Endodermal cell (in vitro differentiated cells): Measurements from ENCODE around the gene SPACDR. TPM values are rescaled to one million over a fixed set of nuclear protein-coding genes. Genes with fewer than 3 reads are reported as not detected.
A peak's percentile ranks its signal among the peaks of the same experiment; 100 is the strongest.

ENCODE experiments used
- DNase-seq: peaks from one replicate; pipeline ENCODE4 v3.0.0-alpha.2; 2017
- H3K27ac ChIP-seq: 2 replicates; pipeline ENCODE4 v1.5.1; 2013; ENCODE audit warnings: mild to moderate bottlenecking, low read depth, low read length, moderate library complexity
- H3K27me3 ChIP-seq: 2 replicates; pipeline ENCODE4 v1.6.1; 2013; ENCODE audit warnings: mild to moderate bottlenecking, low read length, moderate library complexity; ENCODE audit not compliant: insufficient read depth, control insufficient read depth, poor library complexity, severe bottlenecking
- H3K36me3 ChIP-seq: 2 replicates; pipeline ENCODE4 v1.7.0; 2013; ENCODE audit warnings: mild to moderate bottlenecking, low read length, moderate library complexity; ENCODE audit not compliant: control insufficient read depth, insufficient read depth
- H3K4me1 ChIP-seq: one replicate; pipeline ENCODE4 v1.7.0; 2013; ENCODE audit warnings: low read length; ENCODE audit not compliant: control insufficient read depth, insufficient read depth
- H3K4me3 ChIP-seq: 2 replicates; pipeline ENCODE4 v1.5.1; 2013; ENCODE audit warnings: mild to moderate bottlenecking, low read length, moderate library complexity
- H3K9ac ChIP-seq: 2 replicates; pipeline ENCODE4 v1.6.1; 2013; ENCODE audit warnings: mild to moderate bottlenecking, low read length, moderate library complexity; ENCODE audit not compliant: poor library complexity, severe bottlenecking; ENCODE audit errors: extremely low read depth
- H3K9me3 ChIP-seq: 2 replicates; pipeline ENCODE4 v1.6.1; 2013; ENCODE audit warnings: mild to moderate bottlenecking, low read length, moderate library complexity; ENCODE audit not compliant: control insufficient read depth
- H3K27ac Mint-ChIP-seq: 2 replicates; pipeline ENCODE4 v1.8.0; 2020; ENCODE audit warnings: mixed read lengths
- H3K27me3 Mint-ChIP-seq: 2 replicates; pipeline ENCODE4 v1.8.0; 2021; ENCODE audit warnings: mild to moderate bottlenecking, mixed read lengths; ENCODE audit not compliant: insufficient read depth
- H3K36me3 Mint-ChIP-seq: 2 replicates; pipeline ENCODE4 v1.8.0; 2020; ENCODE audit warnings: low read depth, mixed read lengths
- H3K4me1 Mint-ChIP-seq: 2 replicates; pipeline ENCODE4 v1.8.0; 2020; ENCODE audit warnings: mixed read lengths
- H3K4me3 Mint-ChIP-seq: 2 replicates; pipeline ENCODE4 v1.8.0; 2020; ENCODE audit warnings: mild to moderate bottlenecking, moderate library complexity, mixed read lengths
- H3K9me3 Mint-ChIP-seq: 2 replicates; pipeline ENCODE4 v1.8.0; 2020; ENCODE audit warnings: mild to moderate bottlenecking, mixed read lengths
- WGBS, 2 experiments: methylation state at CpG; one replicate each; pipeline versions ENCODE4 v1.1.5 to v1.1.7; 2013; ENCODE audit warnings: missing lambda C conversion rate in 2 of 2, mixed read lengths in 1 of 2; ENCODE audit not compliant: insufficient coverage in 1 of 2, insufficient read length in 1 of 2; 5-methylcytosine and 5-hydroxymethylcytosine counted together
- total RNA-seq, 2 donors: library from RNA; stranded (reverse); fragmentation: NEBNext Ultra II Directional in 1 of 2; extraction: Animal tissue kit (Norgen Biotek cat#: 25700) in 1 of 2; gene quantifications; 2 replicates in 1 of 2; 3 replicates in 1 of 2; pipeline ENCODE4 v1.2.1, GENCODE V29; 2021
- TF ChIP-seq, protein P1 (sequence below): fragments of 200-600 bp; sonication (generic); conservative IDR thresholded peaks from 2 replicates; pipeline ENCODE4 v1.5.0; 2021; ENCODE audit warnings: antibody characterized with exemption, mild to moderate bottlenecking

SPACDR gene
- total RNA-seq, 2 donors from 2014 or later: 1.3 to 1.5 TPM

DNA sequence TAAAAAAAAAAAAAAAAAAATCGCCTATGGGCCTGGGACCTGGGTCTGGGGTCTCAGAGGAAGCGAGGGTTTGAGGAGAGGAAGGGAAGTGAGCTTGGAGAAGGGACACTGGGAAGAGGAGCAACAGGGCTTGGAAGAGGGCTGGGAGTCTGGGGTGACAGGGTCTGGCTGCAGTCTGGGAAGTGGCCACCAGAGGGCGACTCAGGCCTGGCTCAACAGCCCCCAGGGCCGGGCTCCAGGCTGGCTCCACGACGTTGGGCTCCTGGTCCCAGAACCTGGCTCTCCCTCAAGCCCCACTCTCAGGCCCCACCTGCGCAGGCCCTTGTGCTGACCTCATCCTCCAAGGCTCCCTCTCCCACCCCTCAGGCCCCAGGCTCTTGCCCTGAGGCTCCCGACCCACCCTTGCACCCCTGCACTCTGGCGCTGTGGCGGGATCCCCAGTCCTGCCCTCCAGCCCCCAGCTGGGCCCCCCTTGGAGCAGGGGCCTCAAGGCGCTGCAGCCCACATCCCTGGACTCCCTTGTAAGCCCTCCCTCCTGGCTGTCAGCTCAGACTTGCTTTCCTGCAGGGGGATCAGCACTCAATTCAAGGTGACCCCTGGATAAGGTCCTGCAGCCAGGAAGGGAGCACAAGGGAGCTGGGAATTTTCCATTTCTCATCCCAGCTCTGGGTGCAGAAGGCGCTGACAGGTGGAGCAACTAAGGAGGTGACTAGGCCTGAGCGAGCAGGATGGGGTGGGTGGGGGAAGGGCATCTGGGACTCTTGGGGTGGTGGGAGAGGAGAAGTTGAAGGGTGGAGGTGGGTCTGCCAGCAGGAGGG is 5.4 kb upstream of the SPACDR start:
- DNase-seq: peak; percentile 98

DNA sequence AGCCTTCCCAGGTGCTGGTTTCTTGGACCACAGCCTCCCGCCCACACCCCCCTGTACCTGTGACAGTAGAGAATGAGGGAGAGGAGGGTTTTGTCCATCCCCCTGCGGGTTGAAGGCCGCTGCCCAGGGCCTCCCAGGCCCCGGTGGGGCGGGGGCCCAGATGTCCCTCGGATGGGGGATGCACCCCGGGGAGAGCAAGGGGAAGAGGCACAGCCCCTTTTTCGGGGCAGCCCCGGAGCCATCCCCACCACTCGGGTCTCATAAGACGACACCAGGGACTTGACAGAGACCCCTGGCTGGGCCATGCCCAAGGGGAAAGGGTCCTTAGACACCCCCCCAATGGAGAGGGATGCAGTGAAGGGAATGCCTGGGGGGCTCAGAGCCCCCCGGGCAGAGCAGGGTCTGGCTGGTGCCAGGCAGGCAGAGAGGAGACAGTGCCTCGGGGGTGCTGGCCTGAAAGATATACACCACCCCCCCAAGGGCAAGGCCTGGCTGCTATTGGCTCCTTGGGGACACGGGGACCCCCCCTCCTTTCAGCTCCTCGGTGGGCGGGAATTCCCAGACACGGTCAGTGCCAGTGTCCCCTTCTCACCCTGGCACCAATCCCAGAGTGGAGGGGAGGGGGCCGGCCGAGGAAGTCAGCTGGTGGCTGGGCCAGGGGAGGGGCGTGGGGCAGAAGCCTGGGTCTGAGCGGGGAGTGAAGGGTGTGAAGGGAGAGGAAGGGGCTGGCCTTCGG is 3.7 kb upstream of the SPACDR start:
- Histone ChIP-seq H3K9me3 (no peaks in the 10 kb centered on the region), H3K27ac (no peak overlapping the region), H3K36me3 (peaks cover 16% of the 10 kb centered on the region), H3K27me3 (no peaks in the 10 kb centered on the region), H3K4me3 (no peak overlapping the region), H3K9ac (no peak overlapping the region), H3K4me1 (no peaks in the 10 kb centered on the region)
- WGBS, 2 experiments: 86 to 90% methylated on average over 9 to 22 of the region's 22 CpGs
- Mint-ChIP-seq H3K9me3 (no peaks in the 10 kb centered on the region), H3K27ac (no peak overlapping the region), H3K4me1 (peaks cover 2% of the 10 kb centered on the region), H3K4me3 (no peak overlapping the region), H3K36me3 (peaks cover 6% of the 10 kb centered on the region), H3K27me3 (no peaks in the 10 kb centered on the region)
- peak; percentile 39 for DNase-seq
- TF ChIP-seq, protein P1, sequence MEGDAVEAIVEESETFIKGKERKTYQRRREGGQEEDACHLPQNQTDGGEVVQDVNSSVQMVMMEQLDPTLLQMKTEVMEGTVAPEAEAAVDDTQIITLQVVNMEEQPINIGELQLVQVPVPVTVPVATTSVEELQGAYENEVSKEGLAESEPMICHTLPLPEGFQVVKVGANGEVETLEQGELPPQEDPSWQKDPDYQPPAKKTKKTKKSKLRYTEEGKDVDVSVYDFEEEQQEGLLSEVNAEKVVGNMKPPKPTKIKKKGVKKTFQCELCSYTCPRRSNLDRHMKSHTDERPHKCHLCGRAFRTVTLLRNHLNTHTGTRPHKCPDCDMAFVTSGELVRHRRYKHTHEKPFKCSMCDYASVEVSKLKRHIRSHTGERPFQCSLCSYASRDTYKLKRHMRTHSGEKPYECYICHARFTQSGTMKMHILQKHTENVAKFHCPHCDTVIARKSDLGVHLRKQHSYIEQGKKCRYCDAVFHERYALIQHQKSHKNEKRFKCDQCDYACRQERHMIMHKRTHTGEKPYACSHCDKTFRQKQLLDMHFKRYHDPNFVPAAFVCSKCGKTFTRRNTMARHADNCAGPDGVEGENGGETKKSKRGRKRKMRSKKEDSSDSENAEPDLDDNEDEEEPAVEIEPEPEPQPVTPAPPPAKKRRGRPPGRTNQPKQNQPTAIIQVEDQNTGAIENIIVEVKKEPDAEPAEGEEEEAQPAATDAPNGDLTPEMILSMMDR: no peak

More for the DNA sequence above, 5.4 kb upstream of the SPACDR start:
- Histone ChIP-seq H3K36me3 (peaks cover 23% of the 10 kb centered on the region), H3K27ac (no peak overlapping the region), H3K9ac (no peak overlapping the region), H3K4me3 (no peak overlapping the region), H3K4me1 (no peaks in the 10 kb centered on the region), H3K9me3 (no peaks in the 10 kb centered on the region), H3K27me3 (no peaks in the 10 kb centered on the region)
- TF ChIP-seq, protein P1: peak; percentile 94
- Mint-ChIP-seq H3K27me3 (no peaks in the 10 kb centered on the region), H3K36me3 (peaks cover 14% of the 10 kb centered on the region), H3K27ac (no peak overlapping the region), H3K4me1 (peaks cover 2% of the 10 kb centered on the region), H3K4me3 (no peak overlapping the region), H3K9me3 (no peaks in the 10 kb centered on the region)
- WGBS, 2 experiments: 33 to 38% methylated on average over 2 to 13 of the region's 13 CpGs

DNA sequence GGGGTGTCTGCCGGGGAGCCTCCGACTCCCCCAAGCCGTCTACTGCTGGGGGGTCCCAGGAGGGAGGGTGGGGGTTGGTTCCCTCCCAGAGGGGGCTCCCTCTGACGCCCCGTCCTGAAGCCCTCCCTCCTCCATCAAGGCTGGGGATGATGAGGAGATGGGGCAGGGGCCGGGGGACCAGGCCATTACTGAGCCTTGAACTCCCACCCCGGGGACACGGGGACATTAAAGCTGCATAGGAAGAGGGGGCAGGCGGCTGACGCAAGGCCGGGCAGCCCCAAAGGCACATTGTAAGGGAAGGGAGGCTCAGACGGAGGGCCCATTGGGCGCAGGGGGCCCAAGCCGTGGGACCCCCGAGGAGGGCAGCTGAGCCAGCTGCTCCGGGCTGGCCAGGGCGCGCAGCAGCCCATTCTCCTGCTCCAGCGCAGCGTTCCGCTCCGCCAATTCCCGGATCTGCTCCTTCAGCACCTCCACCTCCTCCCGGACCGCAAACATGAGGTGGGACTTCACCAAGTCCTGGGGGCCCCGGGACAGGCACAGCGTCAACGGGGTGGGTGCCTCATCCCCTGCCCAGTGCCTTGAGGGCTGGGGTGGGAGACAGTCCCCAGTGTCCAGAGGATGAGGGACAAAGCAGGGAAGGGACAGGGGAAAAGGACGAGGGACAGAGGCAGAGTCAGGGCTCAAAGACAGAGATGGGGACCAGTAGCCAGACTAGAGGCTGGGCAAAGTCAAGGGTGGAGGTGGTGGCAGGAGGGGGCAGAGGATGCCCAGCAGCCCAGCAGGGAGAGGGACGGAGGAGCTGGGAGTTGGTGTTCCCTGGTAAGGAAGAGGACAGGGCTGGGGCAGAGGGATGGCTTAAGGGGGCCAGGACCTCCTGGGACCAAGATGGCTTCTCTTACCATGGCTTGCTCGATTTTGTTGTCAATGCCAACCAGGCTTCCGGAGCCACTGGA is 2.9 kb upstream of the SPACDR start:
- H3K27ac ChIP-seq: no peak overlapping the region
- peaks cover 6% of the 10 kb centered on the region for H3K36me3 Mint-ChIP-seq
- no peaks in the 10 kb centered on the region for H3K4me1 ChIP-seq
- H3K4me3 Mint-ChIP-seq: no peak overlapping the region
- H3K27ac Mint-ChIP-seq: no peak overlapping the region
- no peaks in the 10 kb centered on the region for H3K9me3 ChIP-seq
- no peak overlapping the region for H3K9ac ChIP-seq
- TF ChIP-seq, protein P1: no peak
- H3K27me3 ChIP-seq: no peaks in the 10 kb centered on the region
- no peaks in the 10 kb centered on the region for H3K27me3 Mint-ChIP-seq
- peaks cover 1% of the 10 kb centered on the region for H3K4me1 Mint-ChIP-seq
- no peak overlapping the region for H3K4me3 ChIP-seq
- H3K9me3 Mint-ChIP-seq: no peaks in the 10 kb centered on the region
- peak; percentile 48 for DNase-seq
- H3K36me3 ChIP-seq: peaks cover 16% of the 10 kb centered on the region
- WGBS, 2 experiments: 86 to 94% methylated on average over 15 to 32 of the region's 32 CpGs
